Prostate gland (tissue), 2 donors: ENCODE results near the gene LDB3. TPM values are rescaled to one million over a fixed set of nuclear protein-coding genes. Genes with fewer than 3 reads are reported as not detected.

Experiments used
- DNase-seq: peaks from one replicate; pipeline ENCODE4 v3.0.0-alpha.2; 2019; ENCODE audit warnings: low spot score
- H3K27ac ChIP-seq, 2 donors: fragments of 200-600 bp; sonication (generic); 2 replicates each; pipeline ENCODE4 v1.5.1; 2017 to 2019
- H3K27me3 ChIP-seq: fragments of 200-600 bp; sonication (generic); replicated peaks from 2 replicates; pipeline ENCODE4 v1.5.1; 2019; ENCODE audit not compliant: insufficient read depth
- H3K36me3 ChIP-seq, 2 donors: fragments of 200-600 bp; sonication (generic); 1 replicate in 1 of 2; 2 replicates in 1 of 2; pipeline versions ENCODE4 v1.5.1 to v1.8.1; 2017 to 2019
- H3K4me1 ChIP-seq: fragments of 200-600 bp; sonication (generic); replicated peaks from 2 replicates; pipeline ENCODE4 v1.5.1; 2019
- H3K4me3 ChIP-seq, 2 donors: fragments of 200-600 bp; sonication (generic); 2 replicates each; pipeline ENCODE4 v1.5.1; 2017 to 2019
- H3K9me3 ChIP-seq: fragments of 200-600 bp; sonication (generic); 2 replicates; pipeline ENCODE4 v1.5.1; 2017
- CTCF ChIP-seq, 4 experiments: fragments of 200-600 bp in 2 of 4; fragments of 450-650 bp in 2 of 4; sonication (generic) in 2 of 4; IDR thresholded peaks; 1 replicate in 3 of 4; 2 replicates in 1 of 4; pipeline ENCODE4 v1.5.1; 2016 to 2019; ENCODE audit warnings: antibody characterized with exemption in 4 of 4, mild to moderate bottlenecking in 2 of 4, moderate library complexity in 2 of 4
- POLR2A ChIP-seq: fragments of 450-650 bp; IDR thresholded peaks from one replicate; pipeline ENCODE4 v1.6.1; 2016; ENCODE audit warnings: antibody characterized with exemption, mild to moderate bottlenecking
- POLR2AphosphoS5 ChIP-seq: sonication (generic); formaldehyde crosslinking; IDR thresholded peaks from one replicate; pipeline ENCODE4 v1.6.1; 2017; ENCODE audit warnings: antibody characterized with exemption
- WGBS: methylation state at CpG from one replicate; pipeline ENCODE4 v1.1.5; 2018; 5-methylcytosine and 5-hydroxymethylcytosine counted together
- intact Hi-C: fragments of 100-400 bp; cut with DNase I; formaldehyde crosslinking; loops from one replicate; pipeline ENCODE4 v1.14.2; 2022
- total RNA-seq, 2 donors: library from RNA; depleted of rRNA; stranded (reverse); fragments of >200 nt; gene quantifications; one replicate each; pipeline ENCODE4 v1.1.0, GENCODE V29; 2016

The LDB3 gene
- total RNA-seq, 2 donors from 2014 or later: 10.8 to 13.0 TPM

GRCh38 chr10:86727470-86727869 is 59.2 kb downstream of the LDB3 start:
- 66% methylated on average over 6 of the region's 6 CpGs for WGBS
- Histone ChIP-seq H3K27ac (no peak overlapping the region), H3K36me3 (no peaks in the 10 kb centered on the region), H3K27me3 (no peaks in the 10 kb centered on the region), H3K4me1 (no peaks in the 10 kb centered on the region), H3K4me3 (no peak overlapping the region), H3K9me3 (no peaks in the 10 kb centered on the region)
- DNase-seq: no peak
- TF ChIP-seq POLR2AphosphoS5 (no peak), CTCF (IDR thresholded peaks at IDR 0.05) (no peak), POLR2A (no peak)
- intact Hi-C loops: no loop called here

DNA sequence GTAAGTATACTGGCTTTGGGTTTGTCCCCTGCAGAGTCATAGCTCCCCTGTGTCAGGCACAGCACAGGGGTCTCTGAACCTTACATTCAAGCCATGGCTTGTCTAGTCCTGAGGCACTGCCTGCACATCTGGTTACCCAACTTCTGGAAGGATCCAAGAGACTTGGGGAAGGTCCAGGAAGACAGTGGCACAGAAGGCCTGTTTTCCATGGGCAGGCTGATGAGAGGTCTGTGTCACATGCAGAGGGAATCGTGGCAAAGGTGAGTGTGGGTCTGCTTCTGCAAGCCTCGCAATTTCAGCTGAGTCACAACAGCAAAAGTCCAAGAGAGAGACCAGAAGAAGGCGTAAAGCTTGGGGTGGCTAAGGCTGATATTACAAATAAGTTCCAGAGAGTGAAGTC is 59.7 kb downstream of the LDB3 start:
- no peak for DNase-seq
- 84% methylated on average over 3 of the region's 3 CpGs for WGBS
- intact Hi-C loops: no loop called here
- no peaks in the 10 kb centered on the region for H3K36me3 ChIP-seq
- H3K27me3 ChIP-seq: no peaks in the 10 kb centered on the region
- TF ChIP-seq CTCF (IDR thresholded peaks at IDR 0.05) (no peak), POLR2AphosphoS5 (no peak), POLR2A (no peak)
- no peak overlapping the region for H3K27ac ChIP-seq
- H3K4me1 ChIP-seq: no peaks in the 10 kb centered on the region
- no peaks in the 10 kb centered on the region for H3K9me3 ChIP-seq
- H3K4me3 ChIP-seq: no peak overlapping the region

DNA sequence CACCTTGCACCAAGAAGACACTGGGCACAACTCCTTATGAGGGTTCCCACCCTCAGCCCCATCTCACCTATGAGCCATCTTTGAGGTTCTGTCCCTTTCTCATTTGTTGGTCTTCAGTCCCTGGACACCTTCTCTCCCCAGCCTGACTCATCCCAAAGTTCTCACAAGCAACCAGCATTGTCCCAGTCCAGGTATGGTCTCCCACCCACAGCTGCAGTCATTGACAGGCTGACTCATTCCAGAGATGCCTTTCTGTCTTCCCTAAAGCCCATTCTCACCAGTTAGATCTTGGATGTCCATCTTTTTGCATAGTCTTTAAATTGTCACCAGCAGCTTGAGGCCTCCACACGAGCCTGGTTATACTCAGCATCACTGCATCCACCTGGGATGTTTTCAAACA is 61.4 kb downstream of the LDB3 start:
- 77% methylated on average over 1 of the region's 1 CpG for WGBS
- no peak for DNase-seq
- Histone ChIP-seq H3K27me3 (no peaks in the 10 kb centered on the region), H3K4me3 (no peak overlapping the region), H3K27ac (no peak overlapping the region), H3K4me1 (no peaks in the 10 kb centered on the region), H3K9me3 (no peaks in the 10 kb centered on the region), H3K36me3 (no peaks in the 10 kb centered on the region)
- intact Hi-C loops: no loop called here
- no peak for TF ChIP-seq POLR2AphosphoS5

DNA sequence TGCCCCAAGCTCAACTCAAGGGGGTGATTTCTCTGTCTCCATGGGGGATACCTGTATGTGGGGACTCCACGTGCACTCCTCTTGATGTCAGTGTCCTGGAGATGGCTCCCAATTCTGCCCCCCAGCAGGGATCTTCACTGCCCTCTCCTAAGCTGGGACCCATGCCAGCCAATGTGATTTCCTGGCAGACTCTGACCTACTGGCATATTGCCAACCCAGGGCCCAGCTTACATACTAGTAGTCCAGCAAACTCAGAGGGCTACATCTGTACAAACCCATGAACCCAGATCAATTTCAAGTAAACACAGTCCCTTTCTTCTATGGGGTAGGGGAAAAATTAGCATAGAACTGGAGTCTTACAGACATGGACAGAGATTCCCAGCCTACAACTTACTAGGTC is 61.9 kb downstream of the LDB3 start:
- Histone ChIP-seq H3K27me3 (no peaks in the 10 kb centered on the region), H3K4me3 (no peak overlapping the region), H3K27ac (peak overlapping the region in 1 of 2 donors; percentile 11), H3K4me1 (no peaks in the 10 kb centered on the region), H3K9me3 (no peaks in the 10 kb centered on the region), H3K36me3 (no peaks in the 10 kb centered on the region)
- WGBS: 70% methylated on average over 1 of the region's 1 CpG
- TF ChIP-seq CTCF (IDR thresholded peaks at IDR 0.05): no peak
- TF ChIP-seq POLR2A: no peak
- TF ChIP-seq POLR2AphosphoS5: no peak
- DNase-seq: no peak
- intact Hi-C loops: no loop called here

DNA sequence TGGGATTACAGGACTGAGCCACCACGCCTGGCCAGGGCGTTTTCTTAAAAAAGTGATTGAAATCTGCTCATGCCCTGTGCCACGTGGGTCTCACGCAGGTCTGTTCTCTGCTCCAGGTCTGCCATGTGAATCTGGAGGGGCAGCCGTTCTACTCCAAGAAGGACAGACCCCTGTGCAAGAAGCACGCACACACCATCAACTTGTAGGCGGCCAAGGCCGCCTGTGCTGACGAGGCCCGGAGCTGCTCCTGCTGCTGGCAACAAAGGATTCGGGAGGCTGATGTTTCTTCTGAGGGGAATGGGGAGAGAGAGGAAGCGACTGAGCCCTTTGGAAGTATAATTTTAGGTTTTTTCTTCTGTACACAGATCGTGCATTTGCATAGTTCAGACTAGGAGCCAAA is 64.5 kb downstream of the LDB3 start:
- no peaks in the 10 kb centered on the region for H3K4me1 ChIP-seq
- 77% methylated on average over 13 of the region's 13 CpGs for whole genome bisulfite sequencing
- no peaks in the 10 kb centered on the region for H3K27me3 ChIP-seq
- DNase-seq: no peak
- no peak for TF ChIP-seq POLR2A
- no peak for TF ChIP-seq CTCF (IDR thresholded peaks at IDR 0.05)
- TF ChIP-seq POLR2AphosphoS5: no peak
- no peak overlapping the region for H3K4me3 ChIP-seq
- intact Hi-C loops: loop anchor here (2.0 kb wide), 1 partner anchor 22 kb away; no protein-coding TSS in a partner anchor
- H3K27ac ChIP-seq: peak overlapping the region; percentile 50 to 68
- H3K9me3 ChIP-seq: no peaks in the 10 kb centered on the region
- no peaks in the 10 kb centered on the region for H3K36me3 ChIP-seq
